A673 (cell line): ENCODE measurements around the gene FBXL13. TPM values are rescaled to one million over a fixed set of nuclear protein-coding genes. Genes with fewer than 3 reads are reported as not detected.

ENCODE experiments used
- BruUV-seq: library from RNA; stranded (reverse); fragments of 400-500 nt; replicated peaks from 2 replicates; lab custom pipeline; 2021; lab: Mats Ljungman, UMichigan
- CTCF ChIA-PET: fragments of 300-600 bp; sonication (Branson Sonifier 250); formaldehyde crosslinking; loops from one replicate; lab custom pipeline; 2022; ENCODE audit warnings: antibody characterized with exemption; lab: Charles Lee
- POLR2A ChIA-PET: fragments of 300-600 bp; sonication (Branson Sonifier 250); formaldehyde crosslinking; loops from one replicate; lab custom pipeline; 2022; ENCODE audit warnings: antibody characterized with exemption; ENCODE audit not compliant: low non-redundant PET; lab: Charles Lee
- DNase-seq: peaks from one replicate; pipeline ENCODE4 v3.0.0-alpha.2; 2015; ENCODE audit warnings: low spot score
- H3K27ac ChIP-seq: fragments of 200-600 bp; sonication (generic); 2 replicates; pipeline ENCODE4 v1.5.1; 2016; ENCODE audit warnings: mixed run types, low read depth, mild to moderate bottlenecking, mixed read lengths, antibody characterized with exemption, low read length; ENCODE audit not compliant: poor library complexity, severe bottlenecking
- H3K27me3 ChIP-seq: fragments of 200-600 bp; sonication (generic); replicated peaks from 2 replicates; pipeline ENCODE4 v1.6.1; 2017; ENCODE audit warnings: mixed run types, low read depth, mild to moderate bottlenecking, mixed read lengths, antibody characterized with exemption, low read length; ENCODE audit not compliant: insufficient read depth, poor library complexity
- H3K36me3 ChIP-seq: fragments of 200-600 bp; sonication (generic); 2 replicates; pipeline ENCODE4 v1.6.1; 2016; ENCODE audit warnings: mixed run types, mild to moderate bottlenecking, mixed read lengths, antibody characterized with exemption, low read length; ENCODE audit not compliant: insufficient read depth, poor library complexity, severe bottlenecking
- H3K4me1 ChIP-seq: fragments of 200-600 bp; sonication (generic); 2 replicates; pipeline ENCODE4 v1.6.1; 2017; ENCODE audit warnings: mixed run types, mild to moderate bottlenecking, mixed read lengths, antibody characterized with exemption, low read length; ENCODE audit not compliant: insufficient read depth, poor library complexity, severe bottlenecking
- H3K4me3 ChIP-seq: fragments of 200-600 bp; sonication (generic); 2 replicates; pipeline ENCODE4 v1.5.1; 2016; ENCODE audit warnings: low read depth, mixed run types, mild to moderate bottlenecking, mixed read lengths, low read length; ENCODE audit not compliant: poor library complexity, severe bottlenecking
- H3K9me3 ChIP-seq: fragments of 200-600 bp; sonication (generic); 2 replicates; pipeline ENCODE4 v1.6.1; 2016; ENCODE audit warnings: mixed run types, low read depth, mild to moderate bottlenecking, mixed read lengths, antibody characterized with exemption, low read length; ENCODE audit not compliant: poor library complexity, severe bottlenecking
- EZH2 ChIP-seq: fragments of 200-600 bp; sonication (generic); IDR thresholded peaks from 2 replicates; pipeline ENCODE4 v1.6.1; 2017; ENCODE audit warnings: borderline replicate concordance, low read depth, mild to moderate bottlenecking, mixed read lengths, antibody characterized with exemption, low read length; ENCODE audit not compliant: poor library complexity, severe bottlenecking
- intact Hi-C: fragments of 100-400 bp; cut with micrococcal nuclease; formaldehyde crosslinking; loops from one replicate; pipeline ENCODE4 v1.10.0; 2022; ENCODE audit not compliant: unreplicated experiment
- total RNA-seq: library from RNA; stranded (reverse); gene quantifications from 2 replicates; pipeline ENCODE4 v1.2.3, GENCODE V29; 2021
- TF ChIP-seq, protein P1 (sequence below): fragments of 300-800, 200-600 bp; sonication (generic); conservative IDR thresholded peaks from 2 replicates; pipeline ENCODE4 v1.5.1; 2017; ENCODE audit warnings: low read depth, mild to moderate bottlenecking, antibody characterized with exemption, low read length, moderate library complexity, mixed read lengths

The FBXL13 gene
- total RNA-seq, 1 experiment from 2014 or later: 0.37 TPM

DNA sequence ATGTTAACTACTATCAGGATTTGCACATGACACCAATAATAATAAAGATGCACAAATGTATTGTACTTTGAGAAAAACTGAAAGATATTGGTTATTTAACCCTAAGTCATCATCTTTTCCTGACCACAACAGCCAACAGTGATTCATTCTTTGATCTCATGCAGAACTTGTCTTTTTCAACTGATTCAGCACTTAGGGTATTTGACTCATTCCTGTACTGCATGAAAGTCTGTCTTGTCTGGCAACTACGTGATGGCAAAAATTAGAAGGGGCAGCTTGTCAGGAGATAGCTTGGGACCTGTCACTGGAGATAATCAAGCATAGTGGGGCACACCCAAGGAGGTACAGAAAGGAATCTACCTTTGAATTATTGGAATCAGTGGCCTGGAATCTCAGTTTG lies 239.6 kb downstream of the FBXL13 start:
- ChIA-PET POLR2A (no interaction called here), CTCF (no interaction called here)
- BruUV-seq: no TSS peak
- intact Hi-C loops: loop anchor here (5.0 kb wide), 1 partner anchor 37 kb away; no protein-coding TSS in a partner anchor
- H3K36me3 ChIP-seq: no peaks in the 10 kb centered on the region
- H3K4me1 ChIP-seq: peaks cover 21% of the 10 kb centered on the region
- H3K9me3 ChIP-seq: no peaks in the 10 kb centered on the region
- DNase-seq: peak; percentile 37
- H3K27ac ChIP-seq: no peak overlapping the region
- no peak overlapping the region for H3K4me3 ChIP-seq
- no peak for TF ChIP-seq EZH2
- no peaks in the 10 kb centered on the region for H3K27me3 ChIP-seq

DNA sequence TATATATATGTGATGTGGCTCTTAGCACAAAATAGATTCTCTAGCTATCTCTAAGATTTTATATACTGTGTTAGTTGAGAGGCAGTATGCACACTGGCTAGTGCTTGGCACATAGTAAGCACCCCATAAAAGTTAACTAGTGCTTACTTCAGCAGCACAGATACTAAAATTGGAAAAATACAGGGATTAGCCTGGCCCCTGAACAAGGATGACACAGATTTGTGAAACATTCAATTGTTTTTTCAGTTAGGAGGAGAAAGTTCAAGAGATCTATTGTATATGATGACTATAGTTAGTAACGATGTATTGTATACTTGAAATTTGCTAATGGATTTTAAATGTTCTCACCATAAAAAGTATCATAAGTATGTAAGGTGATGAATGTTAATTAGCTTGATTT lies 240.1 kb downstream of the FBXL13 start:
- no peaks in the 10 kb centered on the region for H3K9me3 ChIP-seq
- intact Hi-C loops: no loop called here
- H3K27me3 ChIP-seq: no peaks in the 10 kb centered on the region
- DNase-seq: peak; percentile 14
- CTCF ChIA-PET: no interaction called here
- H3K36me3 ChIP-seq: no peaks in the 10 kb centered on the region
- POLR2A ChIA-PET: no interaction called here
- H3K27ac ChIP-seq: no peak overlapping the region
- no peak for TF ChIP-seq EZH2
- TF ChIP-seq, protein P1, sequence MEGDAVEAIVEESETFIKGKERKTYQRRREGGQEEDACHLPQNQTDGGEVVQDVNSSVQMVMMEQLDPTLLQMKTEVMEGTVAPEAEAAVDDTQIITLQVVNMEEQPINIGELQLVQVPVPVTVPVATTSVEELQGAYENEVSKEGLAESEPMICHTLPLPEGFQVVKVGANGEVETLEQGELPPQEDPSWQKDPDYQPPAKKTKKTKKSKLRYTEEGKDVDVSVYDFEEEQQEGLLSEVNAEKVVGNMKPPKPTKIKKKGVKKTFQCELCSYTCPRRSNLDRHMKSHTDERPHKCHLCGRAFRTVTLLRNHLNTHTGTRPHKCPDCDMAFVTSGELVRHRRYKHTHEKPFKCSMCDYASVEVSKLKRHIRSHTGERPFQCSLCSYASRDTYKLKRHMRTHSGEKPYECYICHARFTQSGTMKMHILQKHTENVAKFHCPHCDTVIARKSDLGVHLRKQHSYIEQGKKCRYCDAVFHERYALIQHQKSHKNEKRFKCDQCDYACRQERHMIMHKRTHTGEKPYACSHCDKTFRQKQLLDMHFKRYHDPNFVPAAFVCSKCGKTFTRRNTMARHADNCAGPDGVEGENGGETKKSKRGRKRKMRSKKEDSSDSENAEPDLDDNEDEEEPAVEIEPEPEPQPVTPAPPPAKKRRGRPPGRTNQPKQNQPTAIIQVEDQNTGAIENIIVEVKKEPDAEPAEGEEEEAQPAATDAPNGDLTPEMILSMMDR: no peak
- H3K4me3 ChIP-seq: no peak overlapping the region
- BruUV-seq: no TSS peak
- H3K4me1 ChIP-seq: peaks cover 21% of the 10 kb centered on the region

DNA sequence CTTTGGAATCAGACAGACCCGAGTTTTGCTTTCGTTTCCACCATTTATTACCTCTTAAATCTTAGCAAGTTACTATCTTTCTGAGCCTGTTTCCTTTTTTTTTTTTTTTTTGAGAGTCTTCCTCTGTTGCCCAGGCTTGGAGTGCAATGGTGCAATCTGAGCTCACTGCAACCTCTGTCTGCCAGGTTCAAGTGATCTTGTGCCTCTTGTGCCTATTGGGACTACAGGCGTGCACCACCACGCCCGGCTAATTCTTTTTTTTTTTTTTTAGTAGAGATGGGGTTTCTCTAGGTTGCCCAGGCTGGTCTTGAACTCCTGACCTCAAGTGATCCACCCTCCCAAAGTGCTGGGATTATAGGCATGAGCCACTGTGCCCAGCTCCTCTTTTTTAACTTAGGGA lies 241.3 kb downstream of the FBXL13 start:
- TF ChIP-seq, protein P1: no peak
- no peak for TF ChIP-seq EZH2
- CTCF ChIA-PET: no interaction called here
- POLR2A ChIA-PET: no interaction called here
- no peak overlapping the region for H3K27ac ChIP-seq
- no peaks in the 10 kb centered on the region for H3K9me3 ChIP-seq
- H3K4me3 ChIP-seq: no peak overlapping the region
- peaks cover 21% of the 10 kb centered on the region for H3K4me1 ChIP-seq
- no TSS peak for BruUV-seq
- H3K27me3 ChIP-seq: no peaks in the 10 kb centered on the region
- intact Hi-C loops: no loop called here
- no peak for DNase-seq
- H3K36me3 ChIP-seq: no peaks in the 10 kb centered on the region

DNA sequence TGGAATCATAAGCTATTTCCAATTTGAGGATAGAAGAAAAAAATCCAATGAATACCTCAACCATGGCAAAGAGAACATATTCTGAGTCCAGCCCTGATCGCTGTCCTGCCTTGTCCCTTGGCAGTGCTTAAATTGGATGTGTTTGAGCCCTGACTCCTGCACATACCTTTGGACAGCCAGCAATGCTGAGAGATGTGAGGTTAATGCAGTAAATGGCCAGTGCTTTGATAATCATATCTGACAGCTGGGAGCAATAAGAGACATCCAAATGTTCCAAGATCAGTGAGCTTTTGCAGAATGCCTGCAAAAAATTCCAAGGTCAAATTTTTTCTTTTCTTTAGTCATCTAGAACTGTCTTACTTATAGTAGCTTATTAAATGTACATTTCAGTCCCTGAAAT lies 241.9 kb downstream of the FBXL13 start:
- DNase-seq: no peak
- ChIA-PET POLR2A (no interaction called here), CTCF (no interaction called here)
- no peaks in the 10 kb centered on the region for H3K9me3 ChIP-seq
- TF ChIP-seq, protein P1: no peak
- H3K27ac ChIP-seq: no peak overlapping the region
- peaks cover 21% of the 10 kb centered on the region for H3K4me1 ChIP-seq
- no TSS peak for BruUV-seq
- H3K27me3 ChIP-seq: no peaks in the 10 kb centered on the region
- H3K4me3 ChIP-seq: no peak overlapping the region
- no peaks in the 10 kb centered on the region for H3K36me3 ChIP-seq
- intact Hi-C loops: no loop called here
